Testis (tissue), 2 donors: ENCODE results near the gene FARP1.

Experiments used
- POLR2A ChIP-seq: fragments of 450-650 bp; IDR thresholded peaks from one replicate; pipeline ENCODE4 v1.6.1; 2017; ENCODE audit warnings: antibody characterized with exemption, mild to moderate bottlenecking, moderate library complexity
- TF ChIP-seq, protein P1 (sequence below), 3 experiments: fragments of 450-650 bp in 2 of 3; fragments of 200-600 bp in 1 of 3; sonication (generic) in 1 of 3; IDR thresholded peaks; one replicate each; pipeline ENCODE4 v1.5.1; 2016 to 2019; ENCODE audit warnings: antibody characterized with exemption in 3 of 3, mild to moderate bottlenecking in 2 of 3, moderate library complexity in 1 of 3

- TF ChIP-seq, protein P1, sequence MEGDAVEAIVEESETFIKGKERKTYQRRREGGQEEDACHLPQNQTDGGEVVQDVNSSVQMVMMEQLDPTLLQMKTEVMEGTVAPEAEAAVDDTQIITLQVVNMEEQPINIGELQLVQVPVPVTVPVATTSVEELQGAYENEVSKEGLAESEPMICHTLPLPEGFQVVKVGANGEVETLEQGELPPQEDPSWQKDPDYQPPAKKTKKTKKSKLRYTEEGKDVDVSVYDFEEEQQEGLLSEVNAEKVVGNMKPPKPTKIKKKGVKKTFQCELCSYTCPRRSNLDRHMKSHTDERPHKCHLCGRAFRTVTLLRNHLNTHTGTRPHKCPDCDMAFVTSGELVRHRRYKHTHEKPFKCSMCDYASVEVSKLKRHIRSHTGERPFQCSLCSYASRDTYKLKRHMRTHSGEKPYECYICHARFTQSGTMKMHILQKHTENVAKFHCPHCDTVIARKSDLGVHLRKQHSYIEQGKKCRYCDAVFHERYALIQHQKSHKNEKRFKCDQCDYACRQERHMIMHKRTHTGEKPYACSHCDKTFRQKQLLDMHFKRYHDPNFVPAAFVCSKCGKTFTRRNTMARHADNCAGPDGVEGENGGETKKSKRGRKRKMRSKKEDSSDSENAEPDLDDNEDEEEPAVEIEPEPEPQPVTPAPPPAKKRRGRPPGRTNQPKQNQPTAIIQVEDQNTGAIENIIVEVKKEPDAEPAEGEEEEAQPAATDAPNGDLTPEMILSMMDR (IDR thresholded peaks at IDR 0.05) = no peak
- no peak for TF ChIP-seq POLR2A
These were observed 115.3 kb downstream of the FARP1 start for GRCh38 chr13:98258226-98258625.
